Pancreas (tissue), 10 donors: ENCODE measurements around the gene OR2F1. TPM values are rescaled to one million over a fixed set of nuclear protein-coding genes. Genes with fewer than 3 reads are reported as not detected.
A peak's percentile ranks its signal among the peaks of the same experiment; 100 is the strongest.

ENCODE experiments used
- ATAC-seq, 4 donors: fragments of 200-7000 bp; cut with Tn5 transposase; one replicate each; pipeline versions ENCODE4 v1.8.0 to v1.9.1; 2020; ENCODE audit warnings: mild to moderate bottlenecking in 4 of 4, moderate library complexity in 4 of 4
- DNase-seq, 6 donors: peaks; one replicate each; pipeline ENCODE4 v3.0.0-alpha.2; 2020
- FAIRE-seq: peaks from 2 replicates; lab custom pipeline; 2012; peaks lifted over from hg19 to GRCh38; lab: Jason Lieb, UNC
- H3K27ac ChIP-seq, 4 donors: fragments of 200-600 bp; sonication (generic); 1 replicate in 3 of 4; 2 replicates in 1 of 4; pipeline versions ENCODE4 v1.5.0 to v1.8.0; 2020
- H3K27me3 ChIP-seq, 4 donors: fragments of 200-600 bp; one replicate each; pipeline ENCODE4 v1.8.0; 2021
- H3K36me3 ChIP-seq, 3 donors: fragments of 200-600 bp; sonication (generic) in 1 of 3; one replicate each; pipeline versions ENCODE4 v1.5.0 to v1.8.0; 2020 to 2021
- H3K4me1 ChIP-seq, 3 donors: fragments of 200-600 bp; one replicate each; pipeline ENCODE4 v1.8.0; 2021
- H3K4me3 ChIP-seq, 4 donors: fragments of 200-600 bp; sonication (generic) in 2 of 4; one replicate each; pipeline versions ENCODE4 v1.5.0 to v1.8.0; 2020 to 2021
- H3K9me3 ChIP-seq, 4 donors: fragments of 200-600 bp; one replicate each; pipeline ENCODE4 v1.8.0; 2021
- WGBS, 2 donors: extraction: QIAGEN DNeasy Blood & Tissue Kit; methylation state at CpG; one replicate each; pipeline ENCODE4 v1.1.7; 2013; 5-methylcytosine and 5-hydroxymethylcytosine counted together
- intact Hi-C, 3 donors: fragments of 100-400 bp; cut with DNase I; formaldehyde crosslinking; loops; one replicate each; pipeline versions ENCODE4 v1.11.1 to v1.14.2; 2022
- polyA plus RNA-seq, 2 donors: library from polyadenylated mRNA; stranded (reverse); fragments of 200-250 nt; gene quantifications; one replicate each; pipeline ENCODE4 v1.2.3, GENCODE V29; 2013
- total RNA-seq, 6 donors: library from RNA; stranded (reverse); fragmentation: NEBNext Ultra II Directional in 4 of 6; extraction: Animal tissue kit (Norgen Biotek cat#: 25700) in 4 of 6; gene quantifications; one replicate each; pipeline versions ENCODE4 v1.2.1 to v1.2.4, GENCODE V29; 2021 to 2023
- TF ChIP-seq, protein P1 (sequence below), 4 donors: fragments of 200-600 bp; sonication (generic) in 3 of 4; IDR thresholded peaks; one replicate each; pipeline versions ENCODE4 v1.5.0 to v1.8.0; 2021; ENCODE audit warnings: antibody characterized with exemption in 4 of 4
- donor health status: healthy with polysubstance abuse.
- donor health status: DM: no; HTN: no; CAD: no; lungs with moderate emphysema.
- donor health status: DM: no; HTN: no; CAD: no.
- donor health status: control.
- donor health status: control.
- donor health status: Bipolar disorder and iron deficiency.
- donor health status: DM: yes; HTN: yes; CAD: no.
- donor health status: DM: no; HTN: no; CAD: no.
- donor health status: DM: no; HTN: no; CAD: no.
- donor health status: DM: yes; HTN: yes; CAD: no.

The OR2F1 gene
- total and polyA plus RNA-seq, 8 donors, result not detected

DNA sequence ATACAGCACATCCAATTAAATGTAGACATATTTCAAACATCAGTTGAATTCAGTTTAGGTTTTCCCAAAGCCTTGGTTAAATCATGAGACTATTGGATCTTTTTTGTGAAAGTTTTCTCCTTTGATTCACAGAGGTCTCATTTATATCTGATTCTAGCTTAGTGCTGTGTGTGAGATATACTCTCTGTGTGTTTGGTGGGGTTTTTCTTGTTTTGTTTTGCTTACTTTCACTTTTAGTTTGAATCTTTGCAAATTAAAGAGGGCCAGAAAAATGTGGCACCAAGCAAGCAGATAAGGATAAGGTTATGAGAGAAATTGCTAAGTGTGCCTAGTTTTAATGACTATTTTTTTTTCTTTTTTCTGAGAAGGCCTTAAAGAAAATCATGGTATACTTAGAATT, 32.9 kb downstream of the OR2F1 start:
- no peak overlapping the region for H3K4me3 ChIP-seq
- FAIRE-seq (no peak), DNase-seq (no peak), ATAC-seq (no peak)
- H3K27ac ChIP-seq, result no peak overlapping the region
- no peaks in the 10 kb centered on the region for H3K36me3 ChIP-seq
- TF ChIP-seq, protein P1, sequence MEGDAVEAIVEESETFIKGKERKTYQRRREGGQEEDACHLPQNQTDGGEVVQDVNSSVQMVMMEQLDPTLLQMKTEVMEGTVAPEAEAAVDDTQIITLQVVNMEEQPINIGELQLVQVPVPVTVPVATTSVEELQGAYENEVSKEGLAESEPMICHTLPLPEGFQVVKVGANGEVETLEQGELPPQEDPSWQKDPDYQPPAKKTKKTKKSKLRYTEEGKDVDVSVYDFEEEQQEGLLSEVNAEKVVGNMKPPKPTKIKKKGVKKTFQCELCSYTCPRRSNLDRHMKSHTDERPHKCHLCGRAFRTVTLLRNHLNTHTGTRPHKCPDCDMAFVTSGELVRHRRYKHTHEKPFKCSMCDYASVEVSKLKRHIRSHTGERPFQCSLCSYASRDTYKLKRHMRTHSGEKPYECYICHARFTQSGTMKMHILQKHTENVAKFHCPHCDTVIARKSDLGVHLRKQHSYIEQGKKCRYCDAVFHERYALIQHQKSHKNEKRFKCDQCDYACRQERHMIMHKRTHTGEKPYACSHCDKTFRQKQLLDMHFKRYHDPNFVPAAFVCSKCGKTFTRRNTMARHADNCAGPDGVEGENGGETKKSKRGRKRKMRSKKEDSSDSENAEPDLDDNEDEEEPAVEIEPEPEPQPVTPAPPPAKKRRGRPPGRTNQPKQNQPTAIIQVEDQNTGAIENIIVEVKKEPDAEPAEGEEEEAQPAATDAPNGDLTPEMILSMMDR (IDR thresholded peaks at IDR 0.05), result no peak
- no peaks in the 10 kb centered on the region for H3K4me1 ChIP-seq
- intact Hi-C loops, result no loop called here
- H3K9me3 ChIP-seq, result no peaks in the 10 kb centered on the region
- no peaks in the 10 kb centered on the region for H3K27me3 ChIP-seq

DNA sequence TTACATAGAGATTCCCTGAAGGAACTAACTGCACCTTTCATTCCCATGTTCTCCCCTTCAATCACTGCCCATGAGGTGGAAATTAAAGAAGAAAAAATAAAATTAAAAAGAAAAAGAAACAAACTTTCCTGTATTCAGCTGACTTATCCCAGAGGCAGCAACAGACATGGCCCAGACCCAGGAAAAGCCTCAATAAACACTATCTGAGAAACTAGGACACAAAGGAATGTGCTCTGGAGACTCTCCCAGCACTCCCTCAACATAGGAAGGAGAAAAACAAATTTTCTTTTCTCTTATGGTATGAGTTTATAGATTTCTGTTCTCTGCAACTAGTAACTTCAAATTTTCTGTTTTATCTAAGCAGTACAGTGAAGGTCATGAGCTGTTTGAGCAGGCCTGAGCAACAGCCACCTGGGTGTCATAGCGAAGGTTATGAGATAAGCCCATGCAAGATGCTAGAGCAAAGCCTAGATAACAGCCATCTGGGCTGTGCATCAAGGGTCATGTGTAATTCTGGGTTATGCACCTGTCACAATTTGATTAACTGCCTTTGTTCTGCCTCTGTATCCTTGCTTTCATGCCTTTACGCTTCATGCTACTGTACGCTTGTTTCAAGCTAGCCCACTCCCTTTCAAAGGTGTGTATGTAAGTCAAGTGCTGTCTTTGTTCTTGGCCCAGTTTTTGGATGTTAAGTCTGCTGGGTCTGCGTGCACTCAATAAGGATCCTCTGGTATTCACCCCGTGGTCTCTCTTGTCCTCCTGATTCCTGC, 34.5 kb downstream of the OR2F1 start:
- Histone ChIP-seq H3K4me3 (no peak overlapping the region), H3K27me3 (no peaks in the 10 kb centered on the region), H3K4me1 (no peaks in the 10 kb centered on the region), H3K36me3 (no peaks in the 10 kb centered on the region), H3K9me3 (no peaks in the 10 kb centered on the region), H3K27ac (no peak overlapping the region)
- intact Hi-C loops, result no loop called here
- ATAC-seq (peak in 1 of 4 donors; percentile 46), FAIRE-seq (no peak), DNase-seq (no peak)
- TF ChIP-seq, protein P1 (IDR thresholded peaks at IDR 0.05), result no peak
- WGBS, 2 donors, result 73 to 75% methylated on average over 5 of the region's 5 CpGs

DNA sequence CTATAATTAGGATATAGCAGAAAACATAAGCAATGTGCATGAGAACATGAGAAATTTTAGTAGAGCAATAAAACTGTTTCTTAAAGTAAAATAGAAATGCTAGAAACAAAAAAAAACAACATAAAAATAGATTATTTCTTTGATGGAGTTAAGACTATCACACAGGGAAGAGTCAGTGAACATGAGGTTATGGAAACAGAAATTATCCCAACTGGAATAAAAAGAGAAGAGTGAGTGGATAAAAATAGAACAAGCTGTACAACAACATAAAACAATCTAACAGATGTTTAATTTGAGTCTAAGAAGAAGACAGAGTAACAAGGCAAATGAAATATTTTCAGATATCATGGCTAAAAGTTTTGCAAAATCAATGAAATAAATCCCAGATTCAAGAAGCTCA, 38.0 kb downstream of the OR2F1 start:
- H3K36me3 ChIP-seq, result no peaks in the 10 kb centered on the region
- intact Hi-C loops, result no loop called here
- H3K4me1 ChIP-seq, result no peaks in the 10 kb centered on the region
- H3K9me3 ChIP-seq, result no peaks in the 10 kb centered on the region
- DNase-seq (no peak), ATAC-seq (no peak), FAIRE-seq (no peak)
- H3K27ac ChIP-seq, result no peak overlapping the region
- TF ChIP-seq, protein P1 (IDR thresholded peaks at IDR 0.05), result no peak
- H3K4me3 ChIP-seq, result no peak overlapping the region
- no peaks in the 10 kb centered on the region for H3K27me3 ChIP-seq

DNA sequence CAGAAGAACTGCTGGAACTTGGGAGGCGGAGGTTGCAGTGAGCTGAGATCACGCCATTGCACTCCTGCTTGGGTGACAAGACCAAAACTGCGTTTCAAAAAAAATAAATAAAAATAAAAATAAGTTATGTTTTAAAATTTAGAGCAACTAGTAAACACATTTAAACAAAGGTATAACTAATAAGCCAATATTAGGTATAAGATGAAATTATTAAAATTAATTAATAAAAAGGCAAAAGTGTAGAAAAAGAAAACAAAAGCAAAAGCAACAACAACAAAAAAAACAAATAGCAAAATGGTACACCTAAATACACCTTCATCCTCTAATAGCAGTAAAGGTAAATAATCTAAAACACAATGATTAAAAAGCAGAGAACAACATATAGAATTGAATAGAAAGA, 39.3 kb downstream of the OR2F1 start:
- Histone ChIP-seq H3K4me1 (no peaks in the 10 kb centered on the region), H3K27me3 (no peaks in the 10 kb centered on the region), H3K4me3 (no peak overlapping the region), H3K9me3 (no peaks in the 10 kb centered on the region), H3K27ac (no peak overlapping the region), H3K36me3 (no peaks in the 10 kb centered on the region)
- DNase-seq (no peak), ATAC-seq (no peak), FAIRE-seq (no peak)
- WGBS, 2 donors, result 86 to 94% methylated on average over 3 of the region's 3 CpGs
- TF ChIP-seq, protein P1 (IDR thresholded peaks at IDR 0.05), result no peak
- intact Hi-C loops, result no loop called here

DNA sequence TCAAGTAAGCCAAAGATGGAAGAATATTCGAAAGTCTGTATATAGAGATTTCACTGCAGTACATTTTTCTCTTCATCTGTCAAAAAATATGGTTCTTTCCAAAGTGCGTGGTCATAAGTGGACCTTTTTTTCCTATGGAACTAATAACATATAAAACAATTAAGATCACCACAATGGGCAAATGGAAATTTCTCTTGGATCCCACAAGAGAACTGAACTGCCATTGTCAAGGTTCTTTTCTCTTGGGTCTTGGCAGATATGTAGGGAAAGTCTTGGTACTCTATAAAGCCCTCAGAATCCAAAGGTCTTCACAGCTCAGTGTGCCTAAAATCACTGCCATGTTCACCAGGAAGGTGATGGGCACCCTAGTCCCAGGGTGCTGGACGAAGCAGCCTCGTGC, 45.4 kb downstream of the OR2F1 start, which contains the start of gene OR6B1:
TSS of gene OR6B1 (plus strand) at position 301 of the 400 bp plus-strand sequence. CDS start 3,677 bp downstream, outside the sequence.
- WGBS, 2 donors, result 92 to 96% methylated on average over 4 of the region's 4 CpGs
- Histone ChIP-seq H3K9me3 (no peaks in the 10 kb centered on the region), H3K27me3 (no peaks in the 10 kb centered on the region), H3K4me3 (no peak within 1 kb of the TSS), H3K27ac (no peak within 1 kb of the TSS), H3K4me1 (no peaks in the 10 kb centered on the region), H3K36me3 (no peaks in the 10 kb centered on the region)
- intact Hi-C loops, result no loop called here
- no peak for FAIRE-seq
- TF ChIP-seq, protein P1 (IDR thresholded peaks at IDR 0.05), result no peak
- ATAC-seq, result no peak
- no peak for DNase-seq
